Measurements from ENCODE around the gene ATG101. TPM values are rescaled to one million over a fixed set of nuclear protein-coding genes. Genes with fewer than 3 reads are reported as not detected.
A peak's percentile ranks its signal among the peaks of the same experiment; 100 is the strongest.

ATG101 gene
- total and polyA plus RNA-seq, 2 of the 8 experiments (the other 6 are each of a cell fraction or from before 2014, with no cell fraction given): 49.8 to 55.9 TPM

- TF ChIP-seq POU5F1 (IDR thresholded peaks at IDR 0.05; ENCODE audit: low read depth, low read length) (no peak), RFX5 (IDR thresholded peaks at IDR 0.05; ENCODE audit: borderline replicate concordance, low read depth, low read length) (no peak), EGR1 (IDR thresholded peaks at IDR 0.05; ENCODE audit: borderline replicate concordance, low read depth, low read length) (peak; percentile 36; the same call in 1 of the 2 replicates)
These were observed 49.8 kb downstream of the ATG101 start (continued) for GRCh38 chr12:52119398-52120254.

Measured in H1 (cell line).